Measurements from ENCODE around the gene THADA.

THADA gene

GRCh38 chr2:43340066-43340465, 255.8 kb downstream of the THADA start:
- Histone ChIP-seq H3K4me1 (ENCODE audit: control insufficient read depth, insufficient read depth, low read length) (peaks cover 16% of the 10 kb centered on the region), H3K9me3 (ENCODE audit: control insufficient read depth, insufficient read depth, low read depth, low read length) (no peaks in the 10 kb centered on the region), H3K27ac (ENCODE audit: extremely low read depth, low read depth, low read length) (no peak overlapping the region), H3K36me3 (ENCODE audit: control insufficient read depth in 2 of 2, insufficient read depth in 1 of 2, low read length in 2 of 2) (no peaks in the 10 kb centered on the region), H3K4me3 (ENCODE audit: low read depth, low read length) (no peak overlapping the region)
- CTCF ChIA-PET, result interaction anchor here (0.7 kb wide), 1 partner anchor 83 kb away, joined by 3 read pairs; no protein-coding TSS in a partner anchor
- no peak for TF ChIP-seq ZNF664 (tag by site-specific recombination; IDR thresholded peaks at IDR 0.05)
- no peak for TF ChIP-seq ZNF221 (tag by site-specific recombination; IDR thresholded peaks at IDR 0.05; ENCODE audit: borderline replicate concordance)
- no peak for TF ChIP-seq ZBTB26 (tag by site-specific recombination; optimal IDR thresholded peaks at IDR 0.05)
- POLR2A ChIA-PET, result no interaction called here

- CTCF ChIA-PET, result interaction anchor here (0.8 to 1.1 kb wide), 2 partner anchors 10 to 82 kb away, joined by 3 read pairs; no protein-coding TSS in a partner anchor
- POLR2A ChIA-PET, result no interaction called here
- no peak overlapping the region for H3K4me3 ChIP-seq (ENCODE audit: low read depth, low read length)
Measured at GRCh38 chr2:43333656-43334144, 262.1 kb downstream of the THADA start.

More at GRCh38 chr2:43333656-43334144, 262.1 kb downstream of the THADA start:
- no peaks in the 10 kb centered on the region for H3K4me1 ChIP-seq (ENCODE audit: control insufficient read depth, insufficient read depth, low read length)
- no peaks in the 10 kb centered on the region for H3K36me3 ChIP-seq (ENCODE audit: control insufficient read depth in 2 of 2, insufficient read depth in 1 of 2, low read length in 2 of 2)
- H3K9me3 ChIP-seq (ENCODE audit: control insufficient read depth, insufficient read depth, low read depth, low read length), result no peaks in the 10 kb centered on the region
- TF ChIP-seq KLF8 (tag by site-specific recombination; IDR thresholded peaks at IDR 0.05), result no peak
- no peak for TF ChIP-seq ZNF140 (tag by site-specific recombination; IDR thresholded peaks at IDR 0.05)
- TF ChIP-seq PRDM10 (tag by site-specific recombination; IDR thresholded peaks at IDR 0.05), result no peak
- no peak for TF ChIP-seq GFI1B (tag by site-specific recombination; IDR thresholded peaks at IDR 0.05)
- TF ChIP-seq ZNF175 (tag by site-specific recombination; IDR thresholded peaks at IDR 0.05), result no peak
- no peak for TF ChIP-seq ZNF580 (tag by site-specific recombination; IDR thresholded peaks at IDR 0.05)
- no peak for TF ChIP-seq ZNF280D (tag by site-specific recombination; IDR thresholded peaks at IDR 0.05)
- TF ChIP-seq ZNF792 (tag by site-specific recombination; IDR thresholded peaks at IDR 0.05), result no peak
- no peak for TF ChIP-seq ZNF707 (tag by site-specific recombination; IDR thresholded peaks at IDR 0.05)
- no peak for TF ChIP-seq ZNF596 (tag by site-specific recombination; IDR thresholded peaks at IDR 0.05)
- no peak overlapping the region for H3K27ac ChIP-seq (ENCODE audit: extremely low read depth, low read depth, low read length)

Data from HEK293 (cell line).